Coronary artery (tissue), 2 donors: ENCODE measurements around the gene CDR2L.

Source experiments
- DNase-seq: peaks from one replicate; pipeline ENCODE4 v3.0.0-alpha.2; 2017; ENCODE audit warnings: low spot score
- H3K27ac ChIP-seq, 2 donors: fragments of 200-600 bp; sonication (generic); one replicate each; pipeline ENCODE4 v1.5.1; 2016 to 2019
- H3K4me3 ChIP-seq: fragments of 200-600 bp; sonication (generic); 2 replicates; pipeline ENCODE4 v1.5.1; 2016; ENCODE audit warnings: mild to moderate bottlenecking, moderate library complexity
- CTCF ChIP-seq: fragments of 200-600 bp; sonication (generic); IDR thresholded peaks from one replicate; pipeline ENCODE4 v1.5.1; 2019; ENCODE audit warnings: antibody characterized with exemption

CDR2L gene

GRCh38 chr17:74946641-74947040 is 40.8 kb upstream of the CDR2L start:
- no peak overlapping the region for H3K4me3 ChIP-seq
- no peak overlapping the region for H3K27ac ChIP-seq
- TF ChIP-seq CTCF, result no peak
- no peak for DNase-seq

- Histone ChIP-seq H3K27ac (no peak overlapping the region), H3K4me3 (no peak overlapping the region)
- no peak for DNase-seq
- no peak for TF ChIP-seq CTCF
Observed at GRCh38 chr17:74947041-74947754, 40.2 kb upstream of the CDR2L start.

- no peak for TF ChIP-seq CTCF
Observed at GRCh38 chr17:74949455-74950115, 37.8 kb upstream of the CDR2L start.

GRCh38 chr17:74950207-74950606 is 37.2 kb upstream of the CDR2L start:
- TF ChIP-seq CTCF, result no peak
- Histone ChIP-seq H3K27ac (no peak overlapping the region), H3K4me3 (no peak overlapping the region)
- DNase-seq, result no peak

More at GRCh38 chr17:74949455-74950115, 37.8 kb upstream of the CDR2L start:
- DNase-seq, result no peak
- Histone ChIP-seq H3K4me3 (no peak overlapping the region), H3K27ac (no peak overlapping the region)

- DNase-seq, result no peak
- TF ChIP-seq CTCF, result no peak
- no peak overlapping the region for H3K4me3 ChIP-seq
- no peak overlapping the region for H3K27ac ChIP-seq
Observed at GRCh38 chr17:74951065-74951464, 36.4 kb upstream of the CDR2L start.

GRCh38 chr17:74951680-74952421 is 35.6 kb upstream of the CDR2L start:
- no peak for TF ChIP-seq CTCF
- Histone ChIP-seq H3K4me3 (no peak overlapping the region), H3K27ac (no peak overlapping the region)
- no peak for DNase-seq
